ENCODE data around the gene ASH1L.
"Not testable (repeated sequence)": the region's sequence is repeated elsewhere in the genome, so short reads cannot be mapped to it uniquely, and the experiment has no call there.

The ASH1L gene

GRCh38 chr1:155451199-155451598 is 111.4 kb downstream of the ASH1L start:
- no peak for DNase-seq (ENCODE audit: low read depth)

- DNase-seq (ENCODE audit: low read depth), result not testable (repeated sequence)
Observed at GRCh38 chr1:155442431-155442830, 120.2 kb downstream of the ASH1L start.

GRCh38 chr1:155437405-155437804 is 125.2 kb downstream of the ASH1L start:
- no peak for DNase-seq (ENCODE audit: low read depth)

GRCh38 chr1:155433831-155434389 is 128.7 kb downstream of the ASH1L start:
- not testable (repeated sequence) for DNase-seq (ENCODE audit: low read depth)

GRCh38 chr1:155433128-155433830 is 129.3 kb downstream of the ASH1L start:
- not testable (repeated sequence) for DNase-seq (ENCODE audit: low read depth)

GRCh38 chr1:155424091-155424490 is 138.5 kb downstream of the ASH1L start:
- DNase-seq (ENCODE audit: low read depth), result no peak

- DNase-seq (ENCODE audit: low read depth), result no peak
Observed at GRCh38 chr1:155420788-155421187, 141.8 kb downstream of the ASH1L start.

GRCh38 chr1:155411840-155412239 is 150.8 kb downstream of the ASH1L start:
- not testable (repeated sequence) for DNase-seq (ENCODE audit: low read depth)

GRCh38 chr1:155410931-155411330 is 151.7 kb downstream of the ASH1L start:
- DNase-seq (ENCODE audit: low read depth), result no peak

- no peak for DNase-seq (ENCODE audit: low read depth)
Observed at GRCh38 chr1:155396874-155397476, 165.6 kb downstream of the ASH1L start.

GRCh38 chr1:155392898-155393411 is 169.6 kb downstream of the ASH1L start:
- DNase-seq (ENCODE audit: low read depth), result no peak

GRCh38 chr1:155389826-155390225 is 172.8 kb downstream of the ASH1L start:
- DNase-seq (ENCODE audit: low read depth), result no peak

GRCh38 chr1:155385836-155386235 is 176.8 kb downstream of the ASH1L start:
- not testable (repeated sequence) for DNase-seq (ENCODE audit: low read depth)

GRCh38 chr1:155383406-155383805 is 179.2 kb downstream of the ASH1L start:
- no peak for DNase-seq (ENCODE audit: low read depth)

- no peak for DNase-seq (ENCODE audit: low read depth)
Observed at GRCh38 chr1:155379631-155380090, 182.9 kb downstream of the ASH1L start.

GRCh38 chr1:155379180-155379579 is 183.4 kb downstream of the ASH1L start:
- no peak for DNase-seq (ENCODE audit: low read depth)

- no peak for DNase-seq (ENCODE audit: low read depth)
Observed at GRCh38 chr1:155360051-155360450, 202.6 kb downstream of the ASH1L start.

GRCh38 chr1:155352631-155353030 is 210.0 kb downstream of the ASH1L start:
- DNase-seq (ENCODE audit: low read depth), result no peak

- no peak for DNase-seq (ENCODE audit: low read depth)
Observed at GRCh38 chr1:155342842-155343241, 219.8 kb downstream of the ASH1L start.

- no peak for DNase-seq (ENCODE audit: low read depth)
Observed at GRCh38 chr1:155339515-155340097, 223.0 kb downstream of the ASH1L start.

- DNase-seq (ENCODE audit: low read depth), result no peak
Observed at GRCh38 chr1:155334962-155335361, 227.6 kb downstream of the ASH1L start.

GRCh38 chr1:155329980-155330598 is 232.5 kb downstream of the ASH1L start:
- no peak for DNase-seq (ENCODE audit: low read depth)

All from activated T-cell treated with anti-CD3 and anti-CD28 coated beads for 24 hours (primary cell).